ENCODE data around the gene DISP3. TPM values are rescaled to one million over a fixed set of nuclear protein-coding genes. Genes with fewer than 3 reads are reported as not detected.

DISP3 gene
- polyA plus RNA-seq, 1 donor (not counting 4 experiments of a cell fraction or from before 2014, with no cell fraction given): not detected

DNA sequence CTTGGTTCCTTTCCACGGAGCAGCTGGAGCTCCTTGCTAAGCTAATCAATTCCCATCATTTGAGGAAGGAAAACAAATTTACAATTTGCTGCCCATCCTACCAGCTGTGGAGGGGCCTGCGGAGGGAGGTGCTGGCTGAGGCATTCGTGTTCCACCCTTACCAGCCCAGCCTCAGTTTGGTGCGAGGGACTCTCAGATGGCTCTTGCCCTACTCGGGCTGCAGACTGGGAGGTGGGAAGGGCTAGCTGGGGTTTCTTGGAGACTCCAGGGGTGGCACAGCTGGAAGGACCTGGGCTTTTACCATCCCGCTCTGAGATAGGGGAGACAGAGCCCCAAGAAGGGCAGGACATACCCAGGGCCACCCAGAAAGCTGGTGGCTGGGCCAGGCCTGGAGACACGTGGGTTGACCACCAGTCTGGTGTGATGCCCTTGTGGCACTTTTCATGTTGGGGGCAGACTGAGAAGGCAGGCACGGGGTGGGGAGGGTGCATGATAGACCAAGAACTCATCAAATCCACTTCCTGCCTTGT, 17.7 kb downstream of the DISP3 start:
- H3K9ac ChIP-seq (ENCODE audit: control insufficient read depth, extremely low read depth, insufficient read depth, low read length): no peak overlapping the region
- TF ChIP-seq, protein P1, sequence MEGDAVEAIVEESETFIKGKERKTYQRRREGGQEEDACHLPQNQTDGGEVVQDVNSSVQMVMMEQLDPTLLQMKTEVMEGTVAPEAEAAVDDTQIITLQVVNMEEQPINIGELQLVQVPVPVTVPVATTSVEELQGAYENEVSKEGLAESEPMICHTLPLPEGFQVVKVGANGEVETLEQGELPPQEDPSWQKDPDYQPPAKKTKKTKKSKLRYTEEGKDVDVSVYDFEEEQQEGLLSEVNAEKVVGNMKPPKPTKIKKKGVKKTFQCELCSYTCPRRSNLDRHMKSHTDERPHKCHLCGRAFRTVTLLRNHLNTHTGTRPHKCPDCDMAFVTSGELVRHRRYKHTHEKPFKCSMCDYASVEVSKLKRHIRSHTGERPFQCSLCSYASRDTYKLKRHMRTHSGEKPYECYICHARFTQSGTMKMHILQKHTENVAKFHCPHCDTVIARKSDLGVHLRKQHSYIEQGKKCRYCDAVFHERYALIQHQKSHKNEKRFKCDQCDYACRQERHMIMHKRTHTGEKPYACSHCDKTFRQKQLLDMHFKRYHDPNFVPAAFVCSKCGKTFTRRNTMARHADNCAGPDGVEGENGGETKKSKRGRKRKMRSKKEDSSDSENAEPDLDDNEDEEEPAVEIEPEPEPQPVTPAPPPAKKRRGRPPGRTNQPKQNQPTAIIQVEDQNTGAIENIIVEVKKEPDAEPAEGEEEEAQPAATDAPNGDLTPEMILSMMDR (optimal IDR thresholded peaks at IDR 0.05 in 1 of 3, IDR thresholded peaks at IDR 0.05 in 1 of 3, conservative IDR thresholded peaks at IDR 0.05 in 1 of 3; ENCODE audit: extremely low read depth in 1 of 3, insufficient read depth in 2 of 3, low read length in 3 of 3): no peak
- no peak for TF ChIP-seq EZH2 (IDR thresholded peaks at IDR 0.05; ENCODE audit: low read length)
- H4K20me1 ChIP-seq (ENCODE audit: control insufficient read depth, extremely low read depth, insufficient read depth, low read length): no peaks in the 10 kb centered on the region
- dilution Hi-C loops (cut with MboI; ENCODE audit: extremely low pct_ligation_motif_present, low sequenced_read_pairs): no loop called here
- H3K9me1 ChIP-seq (ENCODE audit: control insufficient read depth, extremely low read depth, insufficient read depth, low read length): no peaks in the 10 kb centered on the region
- peaks cover 12% of the 10 kb centered on the region for H3K27me3 ChIP-seq (ENCODE audit: control insufficient read depth, extremely low read depth, insufficient read depth, low read length)
- no peaks in the 10 kb centered on the region for H3K9me3 ChIP-seq (ENCODE audit: control insufficient read depth, low read depth, low read length)
- no peak overlapping the region for H3K4me3 ChIP-seq (ENCODE audit: control insufficient read depth in 2 of 3, extremely low read depth in 1 of 3, insufficient read depth in 2 of 3, low read depth in 1 of 3, low read length in 3 of 3)
- H3K27ac ChIP-seq (ENCODE audit: control insufficient read depth, insufficient read depth, low read length): no peak overlapping the region
- H3K79me2 ChIP-seq (ENCODE audit: control insufficient read depth, insufficient read depth, low read length): no peaks in the 10 kb centered on the region
- H3K4me1 ChIP-seq (ENCODE audit: control insufficient read depth, extremely low read depth, insufficient read depth, low read length): no peaks in the 10 kb centered on the region
- DNase-seq (ENCODE audit: low read depth, low spot score) (no peak), FAIRE-seq (no peak)
- H2AFZ ChIP-seq (ENCODE audit: control insufficient read depth, low read length): no peak overlapping the region
- H3K36me3 ChIP-seq (ENCODE audit: control insufficient read depth in 2 of 2, extremely low read depth in 1 of 2, insufficient read depth in 2 of 2, low read length in 2 of 2): no peaks in the 10 kb centered on the region
- no peak overlapping the region for H3K4me2 ChIP-seq (ENCODE audit: control insufficient read depth, extremely low read depth, insufficient read depth, low read depth, low read length)

DNA sequence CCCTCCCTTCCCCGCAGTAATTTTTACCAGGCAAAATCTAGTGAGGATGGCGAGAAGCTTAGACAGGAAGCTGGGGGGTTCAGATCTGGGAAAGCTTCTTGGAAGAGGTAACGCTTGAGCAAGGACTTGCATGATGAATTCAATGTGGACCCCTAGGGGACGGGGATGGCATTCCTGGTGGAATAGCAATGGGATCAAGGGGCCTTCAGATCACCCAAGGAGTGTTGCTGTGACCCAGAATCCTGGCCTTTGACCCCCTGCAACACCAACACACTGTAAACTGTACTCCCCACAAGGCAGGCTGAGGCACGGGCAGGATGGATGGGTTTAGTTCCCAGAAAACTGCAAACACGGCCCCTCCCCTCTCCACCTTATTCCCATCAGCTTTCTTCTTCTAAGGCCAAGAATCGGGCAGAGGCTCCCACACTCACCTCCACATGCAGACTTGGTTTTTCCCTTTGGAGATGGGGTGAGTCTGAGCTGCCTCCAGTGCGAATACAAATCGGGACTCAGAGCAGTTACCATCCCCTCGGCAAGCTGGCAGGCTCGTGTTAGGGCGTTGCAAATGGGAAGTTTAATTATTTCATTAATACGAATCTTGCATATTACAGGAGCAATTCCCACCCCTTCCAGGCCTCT, 20.1 kb downstream of the DISP3 start:
- no peak overlapping the region for H3K27ac ChIP-seq (ENCODE audit: control insufficient read depth, insufficient read depth, low read length)
- no peak for FAIRE-seq
- dilution Hi-C loops (cut with MboI; ENCODE audit: extremely low pct_ligation_motif_present, low sequenced_read_pairs): no loop called here
- H3K79me2 ChIP-seq (ENCODE audit: control insufficient read depth, insufficient read depth, low read length): no peaks in the 10 kb centered on the region
- TF ChIP-seq, protein P1 (optimal IDR thresholded peaks at IDR 0.05 in 1 of 3, IDR thresholded peaks at IDR 0.05 in 1 of 3, conservative IDR thresholded peaks at IDR 0.05 in 1 of 3; ENCODE audit: extremely low read depth in 1 of 3, insufficient read depth in 2 of 3, low read length in 3 of 3): no peak
- TF ChIP-seq EZH2 (IDR thresholded peaks at IDR 0.05; ENCODE audit: low read length): no peak
- H2AFZ ChIP-seq (ENCODE audit: control insufficient read depth, low read length): no peak overlapping the region
- H3K36me3 ChIP-seq (ENCODE audit: control insufficient read depth in 2 of 2, extremely low read depth in 1 of 2, insufficient read depth in 2 of 2, low read length in 2 of 2): no peaks in the 10 kb centered on the region
- peaks cover 12% of the 10 kb centered on the region for H3K27me3 ChIP-seq (ENCODE audit: control insufficient read depth, extremely low read depth, insufficient read depth, low read length)
- no peaks in the 10 kb centered on the region for H3K9me1 ChIP-seq (ENCODE audit: control insufficient read depth, extremely low read depth, insufficient read depth, low read length)
- no peak overlapping the region for H3K4me3 ChIP-seq (ENCODE audit: control insufficient read depth in 2 of 3, extremely low read depth in 1 of 3, insufficient read depth in 2 of 3, low read depth in 1 of 3, low read length in 3 of 3)
- no peaks in the 10 kb centered on the region for H3K4me1 ChIP-seq (ENCODE audit: control insufficient read depth, extremely low read depth, insufficient read depth, low read length)
- no peaks in the 10 kb centered on the region for H4K20me1 ChIP-seq (ENCODE audit: control insufficient read depth, extremely low read depth, insufficient read depth, low read length)
- peaks cover 5% of the 10 kb centered on the region for H3K9me3 ChIP-seq (ENCODE audit: control insufficient read depth, low read depth, low read length)
- no peak overlapping the region for H3K9ac ChIP-seq (ENCODE audit: control insufficient read depth, extremely low read depth, insufficient read depth, low read length)
- no peak overlapping the region for H3K4me2 ChIP-seq (ENCODE audit: control insufficient read depth, extremely low read depth, insufficient read depth, low read depth, low read length)
- DNase-seq (ENCODE audit: low read depth, low spot score): no peak
